Stimulated activated CD4-positive, alpha-beta T cell treated with anti-CD3 and anti-CD28 coated beads, Interleukin-1b, Interleukin-23, amount 100 ng/mL, for 1 hour (primary cell): ENCODE results near the gene CWC22.
"Not testable (repeated sequence)": the region's sequence is repeated elsewhere in the genome, so short reads cannot be mapped to it uniquely, and the experiment has no call there.

Experiments
- DNase-seq, 2 donors: peaks; one replicate each; pipeline ENCODE4 v3.0.0-alpha.2; 2020; ENCODE audit warnings: low read depth in 2 of 2

The CWC22 gene

GRCh38 chr2:179951680-179952079 is 55.4 kb downstream of the CWC22 start:
- no peak for DNase-seq

GRCh38 chr2:179950391-179950790 is 56.7 kb downstream of the CWC22 start:
- no peak for DNase-seq

GRCh38 chr2:179949438-179949837 is 57.7 kb downstream of the CWC22 start:
- no peak for DNase-seq

- no peak for DNase-seq
These were observed 59.0 kb downstream of the CWC22 start for GRCh38 chr2:179948058-179948457.

DNA sequence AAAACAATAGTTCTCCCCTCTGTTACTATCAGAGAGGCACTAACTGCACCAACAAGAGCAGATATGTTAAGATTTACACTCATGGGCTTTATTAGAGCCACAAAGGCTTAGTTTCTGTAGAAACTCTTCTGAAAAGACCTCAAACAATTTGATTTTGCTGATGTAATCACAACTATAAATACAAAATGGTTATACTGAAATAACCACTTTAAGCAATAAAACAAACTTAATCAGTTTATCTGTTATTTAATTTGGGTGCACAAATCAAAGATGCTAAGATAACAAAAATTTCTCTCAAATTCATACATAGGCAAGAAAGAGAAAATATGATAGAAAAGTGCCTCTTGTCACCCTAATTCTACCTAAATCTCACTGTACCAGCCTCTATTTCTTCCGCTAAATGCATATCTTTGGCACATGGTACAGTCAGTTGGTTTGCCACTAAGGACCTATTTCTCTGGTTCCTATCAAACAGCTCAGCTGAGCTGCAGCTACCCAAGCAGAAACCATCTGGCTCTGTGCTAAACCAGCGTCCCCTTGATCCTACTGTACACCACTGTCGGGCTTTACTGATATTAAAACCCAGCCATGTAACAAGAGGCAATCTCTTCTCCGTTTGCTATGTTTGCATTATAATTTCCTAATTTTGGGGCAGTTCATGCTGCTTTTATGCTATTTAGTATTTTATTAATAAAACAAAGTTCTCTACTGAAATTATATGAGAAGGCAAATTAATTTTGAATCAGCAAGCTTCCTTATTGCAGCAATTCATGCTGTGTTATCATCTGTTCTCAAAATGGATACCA is 60.1 kb downstream of the CWC22 start:
- DNase-seq: no peak

- no peak for DNase-seq
These were observed 60.8 kb downstream of the CWC22 start for GRCh38 chr2:179946346-179946745.

DNA sequence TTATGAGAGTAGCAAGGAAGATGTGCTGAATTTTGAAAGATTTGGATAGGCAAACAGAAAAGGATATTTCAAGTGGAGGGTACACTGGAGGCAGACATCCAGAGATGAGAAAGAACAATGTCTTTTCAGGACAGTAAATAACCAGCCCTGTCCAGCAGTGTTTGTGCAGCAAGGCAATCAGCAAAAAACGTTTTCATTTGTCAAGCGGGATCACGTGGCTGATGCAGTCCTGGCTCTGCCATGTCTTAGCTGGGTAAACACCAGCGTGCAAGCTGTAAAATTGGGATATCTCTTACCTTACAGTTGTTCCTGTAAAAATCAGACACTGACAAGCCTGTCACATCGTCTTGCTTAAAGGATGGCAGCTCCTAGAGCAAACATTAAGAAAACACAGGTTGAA is 67.8 kb downstream of the CWC22 start:
- DNase-seq: no peak

- DNase-seq: no peak
These were observed 69.1 kb downstream of the CWC22 start for GRCh38 chr2:179938026-179938425.

DNA sequence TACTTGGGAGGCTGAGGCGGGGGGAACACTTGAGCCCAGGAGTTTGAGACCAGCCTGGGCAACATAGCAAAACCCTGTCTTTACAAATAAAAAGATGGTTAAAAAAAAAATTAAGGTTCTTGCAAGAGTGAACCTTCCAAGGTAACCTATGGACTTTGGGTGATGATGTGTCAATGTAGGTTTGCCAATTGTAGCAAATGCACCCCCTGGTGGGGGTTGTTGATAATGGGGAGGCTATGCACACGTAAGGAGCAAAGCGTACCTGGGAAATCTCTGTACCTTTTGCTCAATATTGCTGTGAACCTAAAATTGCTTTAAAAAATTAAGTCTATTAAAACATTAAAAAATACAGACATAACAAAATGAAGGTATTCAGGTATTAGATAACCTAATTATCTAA is 70.4 kb downstream of the CWC22 start:
- DNase-seq: no peak

DNA sequence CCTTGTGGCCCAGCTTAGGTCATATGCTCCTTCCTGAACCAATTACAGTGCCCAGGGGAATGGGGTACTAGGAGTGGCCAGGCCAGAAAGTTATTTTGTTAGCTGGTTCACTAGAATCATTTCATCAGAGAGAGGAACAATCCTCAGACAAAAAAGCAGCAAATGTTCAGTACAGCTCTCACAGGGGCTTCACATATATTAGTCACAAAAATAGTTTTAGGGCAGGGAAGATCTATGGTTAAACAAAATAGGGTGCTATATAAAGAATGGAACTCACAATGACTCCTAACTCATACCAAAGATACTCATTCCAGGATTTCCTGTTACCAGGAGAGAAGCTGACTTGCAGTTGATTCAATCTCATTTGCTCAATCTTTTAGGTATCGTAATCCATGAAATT is 71.0 kb downstream of the CWC22 start:
- DNase-seq: no peak

DNA sequence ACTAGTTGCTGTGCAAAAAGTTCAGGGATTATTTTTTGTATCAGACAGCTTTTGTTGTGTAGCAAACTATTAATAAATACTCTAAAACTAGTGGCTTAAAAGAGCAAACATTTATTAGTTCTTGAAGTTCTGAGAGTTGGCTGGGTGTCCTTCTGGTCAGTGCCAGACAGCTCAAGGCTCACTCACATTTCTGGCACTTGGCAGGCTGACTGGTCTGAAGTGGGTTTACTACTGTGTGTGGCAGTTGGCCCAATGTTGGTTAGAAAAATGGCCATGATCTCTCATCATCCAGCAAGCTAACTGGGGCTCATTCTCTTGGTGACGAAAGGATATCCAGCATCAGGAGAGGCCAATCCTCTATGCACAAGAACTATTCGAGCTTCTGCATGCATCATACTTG is 74.3 kb downstream of the CWC22 start:
- no peak for DNase-seq

DNA sequence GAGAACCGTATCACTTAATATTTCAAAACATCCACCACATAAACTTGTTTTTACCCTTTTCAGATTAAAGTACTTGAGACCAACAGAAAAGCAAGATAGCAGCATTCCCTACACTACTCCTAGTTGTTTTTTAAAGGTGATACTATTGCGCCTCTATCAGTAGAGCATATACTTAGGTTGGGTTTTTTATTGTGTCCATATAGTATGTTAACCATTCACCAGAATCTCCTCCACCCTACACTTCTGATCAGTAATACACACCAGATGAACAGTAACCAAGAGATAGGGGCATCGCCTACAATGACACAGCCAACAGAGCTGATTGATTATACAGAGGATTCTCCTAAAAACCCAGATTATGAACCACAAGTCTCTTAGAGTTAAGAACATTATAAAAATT is 75.6 kb downstream of the CWC22 start:
- no peak for DNase-seq

DNA sequence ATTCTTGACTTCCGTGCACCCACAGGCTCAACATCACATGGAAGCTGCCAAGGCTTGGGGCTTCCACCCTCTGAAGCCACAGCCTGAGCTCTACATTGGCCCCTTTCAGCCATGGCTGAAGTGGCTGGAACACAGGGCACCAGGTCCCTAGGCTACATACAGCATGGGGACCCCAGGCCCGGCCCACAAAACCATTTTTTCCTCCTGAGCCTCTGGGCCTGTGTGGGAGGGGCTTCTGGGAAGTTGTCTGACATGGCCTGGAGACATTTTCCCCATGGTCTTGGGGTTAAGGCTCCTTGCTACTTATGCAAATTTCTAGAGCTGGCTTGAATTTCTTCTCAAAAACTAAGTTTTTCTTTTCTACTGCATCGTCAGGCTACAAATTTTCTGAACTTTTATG is 77.1 kb downstream of the CWC22 start:
- DNase-seq: not testable (repeated sequence)

DNA sequence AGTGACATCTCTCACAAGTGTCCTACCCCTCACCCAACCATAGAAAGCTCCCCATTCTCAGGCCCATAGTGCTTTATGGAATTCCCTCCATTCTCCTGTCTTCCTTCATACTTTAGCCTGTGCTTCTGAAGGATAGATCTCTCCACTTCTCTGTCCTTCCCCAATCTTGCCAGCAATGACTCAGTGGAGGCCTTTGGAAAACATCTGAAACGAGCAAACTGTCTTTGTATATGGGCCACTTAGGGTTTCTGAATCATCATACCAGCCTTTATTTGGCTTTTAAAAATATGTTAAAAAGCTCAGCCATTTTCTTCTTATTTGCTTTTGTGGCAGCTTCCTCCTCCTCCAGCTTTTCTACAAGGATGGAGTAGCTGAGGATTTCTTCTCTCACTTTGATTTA is 80.1 kb downstream of the CWC22 start:
- DNase-seq: no peak

GRCh38 chr2:179925713-179926112 is 81.4 kb downstream of the CWC22 start:
- no peak for DNase-seq

DNA sequence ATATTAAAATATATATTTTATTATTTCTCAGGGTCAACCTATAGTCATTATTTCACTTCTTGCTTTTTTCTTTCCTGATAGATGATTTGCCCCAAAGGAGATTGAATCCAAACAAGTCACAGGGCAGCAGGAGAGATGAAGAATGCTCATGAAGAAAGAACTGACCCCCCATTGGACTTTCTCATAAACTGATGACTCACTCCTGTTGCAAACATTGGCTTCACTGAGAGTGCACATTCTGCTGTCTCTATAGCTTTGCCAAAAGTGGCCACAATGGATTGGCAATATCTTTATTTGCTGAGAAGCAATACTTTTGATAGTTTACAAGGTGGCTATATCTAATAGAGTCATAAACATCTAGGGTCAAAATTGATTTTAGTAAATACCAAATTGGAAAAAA is 89.8 kb downstream of the CWC22 start:
- no peak for DNase-seq

DNA sequence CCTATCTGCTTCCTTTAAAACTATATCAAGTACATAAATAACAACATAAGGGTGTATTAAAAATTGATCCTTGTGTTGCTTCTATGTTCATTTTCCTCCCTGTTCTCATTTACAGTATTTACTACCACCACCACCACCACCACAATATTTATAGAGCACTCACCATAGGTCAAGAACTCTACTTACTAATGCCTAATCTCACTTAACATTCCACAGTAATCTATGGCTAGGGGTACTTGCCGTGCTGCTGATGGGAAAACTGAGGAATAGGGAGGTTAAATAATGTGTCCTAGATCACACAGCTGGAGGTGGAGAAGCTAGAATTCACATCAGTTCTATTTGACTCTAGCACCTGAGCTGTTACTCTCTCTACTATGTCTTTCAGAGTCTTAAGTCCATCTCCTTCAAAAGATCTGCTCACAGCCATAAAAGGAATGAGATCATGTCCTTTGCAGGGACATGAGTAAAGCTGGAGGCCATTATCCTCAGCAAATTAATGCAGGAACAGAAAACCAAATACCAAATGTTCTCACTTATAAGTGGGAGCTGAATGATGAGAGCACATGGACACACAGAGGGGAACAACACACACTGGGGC is 91.6 kb downstream of the CWC22 start:
- DNase-seq: no peak

DNA sequence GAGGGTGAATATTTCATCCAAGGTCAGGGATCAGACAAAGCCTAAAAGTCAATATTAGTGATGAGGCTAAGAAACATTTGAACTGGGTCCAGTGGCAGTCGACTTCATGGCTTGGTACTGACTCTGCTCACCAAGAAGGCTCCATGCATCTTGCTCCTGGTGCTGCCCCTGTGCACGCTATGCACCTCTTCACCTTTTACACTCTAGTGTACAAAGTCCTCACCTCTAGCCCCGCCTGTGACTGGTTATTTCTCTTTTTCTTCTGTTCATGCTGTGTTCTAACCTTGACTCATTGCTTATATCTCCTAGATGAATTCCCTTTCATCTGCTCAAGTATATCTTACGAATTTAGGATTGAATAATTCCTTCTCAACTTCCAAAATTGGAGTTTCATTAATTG is 93.3 kb downstream of the CWC22 start:
- no peak for DNase-seq

GRCh38 chr2:179911569-179911968 is 95.5 kb downstream of the CWC22 start:
- no peak for DNase-seq

DNA sequence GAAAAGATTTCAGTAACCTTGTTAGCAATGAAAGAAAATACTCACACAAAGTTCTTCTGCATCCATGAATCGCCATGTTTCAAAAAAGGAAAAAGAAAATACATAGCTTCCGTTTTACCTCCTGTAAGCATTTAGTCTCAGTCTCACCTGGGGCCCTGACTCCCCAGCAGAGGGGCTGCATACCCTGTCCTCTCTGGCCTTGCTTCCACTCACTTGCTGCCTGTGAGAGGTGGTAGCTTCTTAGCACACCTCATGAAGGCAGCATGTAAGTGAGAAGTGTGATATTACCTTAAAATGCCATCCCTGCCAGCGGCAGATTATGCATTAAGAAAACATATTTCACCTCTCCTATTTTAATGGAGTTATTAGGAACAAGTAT is 96.4 kb downstream of the CWC22 start:
- no peak for DNase-seq

DNA sequence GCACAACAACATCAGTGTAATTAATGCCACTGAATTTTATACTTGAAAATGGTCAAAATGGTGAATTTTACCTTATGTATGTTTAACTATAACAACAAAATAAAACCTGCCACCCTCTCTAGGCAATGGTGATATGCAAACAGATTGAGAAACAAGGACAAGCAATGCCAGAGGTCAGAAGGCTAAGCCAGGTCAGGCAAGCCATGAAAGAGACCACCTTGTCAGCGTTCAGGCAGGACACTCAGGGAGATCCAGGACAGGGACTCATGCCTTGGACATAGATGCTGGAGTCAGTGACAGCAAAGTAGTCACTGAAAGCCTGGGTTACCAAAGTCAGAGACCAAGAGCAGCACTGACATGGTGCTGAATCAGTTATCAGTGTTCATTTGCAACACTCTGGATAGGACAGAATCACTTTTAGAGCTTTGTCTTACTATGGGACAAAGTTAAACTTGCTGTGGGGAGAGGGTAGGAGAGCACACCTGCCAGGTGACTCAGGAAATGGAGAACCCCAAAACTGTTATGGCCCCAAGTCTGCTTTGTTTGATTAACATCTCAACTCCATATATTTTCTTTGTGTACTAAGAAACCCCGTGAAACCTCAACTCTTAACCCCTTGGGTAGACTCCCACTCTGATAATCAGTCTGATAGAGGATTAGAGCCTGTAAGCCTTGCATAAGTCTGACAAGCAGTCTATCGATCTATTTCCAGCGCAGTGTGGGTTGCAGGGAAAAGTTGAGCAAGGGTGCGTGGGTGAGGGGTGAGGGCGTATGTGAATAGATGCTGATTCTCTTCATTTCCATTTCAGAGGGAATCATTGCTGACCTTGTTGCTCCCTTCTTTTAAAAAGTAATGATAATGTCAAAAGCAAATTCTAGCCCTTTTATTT is 97.0 kb downstream of the CWC22 start:
- no peak for DNase-seq

GRCh38 chr2:179900655-179901054 is 106.4 kb downstream of the CWC22 start:
- no peak for DNase-seq

DNA sequence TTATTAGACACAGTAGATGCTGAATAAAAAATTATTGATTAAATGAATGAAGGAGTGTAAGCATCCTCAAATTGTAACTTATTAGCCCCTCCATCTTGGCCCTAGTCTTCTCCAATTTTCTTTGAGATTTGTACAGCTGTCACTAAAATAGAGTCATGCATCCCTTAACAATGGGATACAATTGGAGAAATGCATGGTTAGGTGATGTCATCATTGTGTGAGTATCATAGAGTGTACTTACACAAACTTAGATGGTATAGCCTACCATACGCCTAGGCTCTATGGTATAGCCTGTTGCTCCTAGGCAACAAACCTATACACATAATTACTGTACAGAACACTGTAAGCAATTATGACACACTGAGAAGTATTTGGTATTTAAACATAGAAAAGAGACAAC is 107.4 kb downstream of the CWC22 start:
- DNase-seq: no peak
